HL-60/S4 (cell line): Measurements from ENCODE around the gene PDX1.

Experiments used
- in situ Hi-C: fragments of 300-500 bp; cut with MboI; formaldehyde crosslinking; loops from 2 replicates; pipeline ENCODE4 v1.14.3; 2022; ENCODE audit warnings: low sequenced_read_pairs

Gene PDX1

DNA sequence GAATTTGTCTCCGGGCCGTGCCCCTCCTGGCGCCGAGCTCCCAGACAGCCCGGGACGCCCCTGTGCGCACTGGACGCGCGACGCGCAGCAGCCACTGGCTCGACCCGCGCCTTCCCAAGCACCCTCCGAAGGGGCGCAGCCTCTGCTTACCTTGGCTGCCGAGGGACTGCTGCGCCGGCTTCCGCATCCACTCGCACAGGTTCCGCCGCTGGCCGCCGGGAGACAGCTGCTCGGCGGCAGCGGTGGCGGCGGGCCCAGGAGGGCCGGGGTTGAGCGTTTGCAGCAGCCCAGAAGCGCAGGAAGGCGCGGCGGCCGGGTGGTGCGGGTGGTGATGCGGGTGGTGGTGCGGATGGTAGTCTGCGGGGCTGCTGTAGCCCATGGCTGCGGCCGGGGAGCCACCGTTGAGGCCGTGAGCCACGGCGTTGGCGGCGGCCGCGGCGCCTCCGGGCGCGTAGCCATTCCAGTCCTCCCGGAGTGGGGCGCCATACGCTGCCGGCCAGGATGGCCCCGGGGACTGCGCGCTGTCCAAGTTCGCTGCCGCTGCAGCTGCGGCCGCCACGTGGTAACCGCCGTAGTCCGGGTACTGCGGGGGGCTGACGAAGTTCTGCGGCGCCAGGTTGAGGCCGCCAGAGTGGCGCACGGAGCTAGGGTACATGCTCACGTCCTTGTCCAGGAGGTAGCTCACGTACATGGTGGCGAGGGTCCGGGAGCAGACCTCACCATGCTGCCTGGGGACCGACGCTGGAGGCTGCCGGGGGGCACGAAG lies 48.7 kb downstream of the PDX1 start:
- in situ Hi-C loops, result loop anchor here (25.0 kb wide), 2 partner anchors 131 to 581 kb away; no protein-coding TSS in a partner anchor

GRCh38 chr13:27969082-27969865 lies 49.5 kb downstream of the PDX1 start, which contains the start of gene CDX2:
TSS of gene CDX2 (minus strand) at chr13:27969315. CDS start at chr13:27969006, 309 bp downstream.
- in situ Hi-C loops, result loop anchor here (25.0 kb wide), 2 partner anchors 132 to 582 kb away; no protein-coding TSS in a partner anchor

GRCh38 chr13:27969866-27970229 lies 50.0 kb downstream of the PDX1 start:
- in situ Hi-C loops, result loop anchor here (25.0 kb wide), 2 partner anchors 133 to 583 kb away; no protein-coding TSS in a partner anchor

- in situ Hi-C loops, result loop anchor here (25.0 kb wide), 2 partner anchors 133 to 583 kb away; no protein-coding TSS in a partner anchor
Observed at GRCh38 chr13:27970382-27971235, 50.8 kb downstream of the PDX1 start.

DNA sequence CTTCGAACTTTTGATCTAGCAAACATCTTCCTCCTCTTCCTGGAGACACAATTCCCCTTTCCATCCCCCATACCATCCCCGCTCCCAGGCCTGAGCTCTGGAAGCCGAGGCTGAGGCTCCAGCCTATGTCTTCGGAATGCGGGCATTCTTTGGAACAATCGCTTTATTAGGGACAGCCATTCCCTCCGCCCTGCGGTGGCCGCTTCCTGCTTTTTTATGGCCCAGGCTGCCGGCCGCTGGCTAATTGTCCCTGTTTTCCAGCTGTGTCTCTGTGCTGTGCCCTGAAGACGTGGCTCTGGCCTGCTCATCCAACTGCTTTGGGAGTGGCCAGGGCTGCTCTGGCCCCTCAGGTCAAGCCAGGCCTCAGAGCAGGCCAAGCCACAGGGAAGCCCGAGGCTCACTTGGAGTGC lies 51.4 kb downstream of the PDX1 start:
- in situ Hi-C loops, result loop anchor here (25.0 kb wide), 2 partner anchors 134 to 584 kb away; no protein-coding TSS in a partner anchor

DNA sequence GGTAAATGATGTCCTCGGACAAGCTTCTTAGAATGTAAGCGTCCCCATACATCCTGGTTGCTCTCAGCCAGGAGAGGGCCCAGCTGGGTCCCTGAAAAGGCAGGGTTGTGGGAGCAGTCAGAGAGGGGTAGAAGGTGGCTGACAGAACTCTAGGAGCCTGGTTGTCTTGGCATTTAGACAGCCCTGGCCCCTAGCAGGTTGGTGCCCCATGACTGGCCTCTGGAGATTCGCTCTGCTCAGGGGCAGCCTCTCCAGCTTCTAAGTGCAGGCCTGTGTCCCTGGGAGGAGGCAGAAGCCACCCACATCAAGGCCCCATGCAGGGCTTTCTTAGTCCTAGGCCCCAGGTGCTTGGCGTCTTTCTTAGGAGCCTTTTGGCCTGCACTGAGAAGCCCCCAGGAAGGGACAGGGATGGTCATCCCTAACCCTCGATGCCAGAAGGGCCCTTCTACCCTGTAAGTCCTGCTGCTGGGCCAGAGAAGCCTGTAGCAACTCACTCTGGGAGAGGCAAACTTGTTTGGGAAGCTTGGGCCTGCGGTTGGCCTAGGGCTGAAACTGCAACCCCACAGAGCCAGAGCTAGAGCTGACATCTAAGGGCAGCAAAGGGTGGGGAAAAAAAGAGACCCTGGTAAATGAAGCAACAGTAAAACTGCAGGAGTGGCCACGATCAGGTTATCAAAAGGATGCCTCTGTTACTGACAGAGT lies 52.1 kb downstream of the PDX1 start:
- in situ Hi-C loops, result loop anchor here (25.0 kb wide), 2 partner anchors 135 to 585 kb away; no protein-coding TSS in a partner anchor

GRCh38 chr13:27972478-27972820 lies 52.6 kb downstream of the PDX1 start:
- in situ Hi-C loops, result loop anchor here (25.0 kb wide), 2 partner anchors 135 to 585 kb away; no protein-coding TSS in a partner anchor

DNA sequence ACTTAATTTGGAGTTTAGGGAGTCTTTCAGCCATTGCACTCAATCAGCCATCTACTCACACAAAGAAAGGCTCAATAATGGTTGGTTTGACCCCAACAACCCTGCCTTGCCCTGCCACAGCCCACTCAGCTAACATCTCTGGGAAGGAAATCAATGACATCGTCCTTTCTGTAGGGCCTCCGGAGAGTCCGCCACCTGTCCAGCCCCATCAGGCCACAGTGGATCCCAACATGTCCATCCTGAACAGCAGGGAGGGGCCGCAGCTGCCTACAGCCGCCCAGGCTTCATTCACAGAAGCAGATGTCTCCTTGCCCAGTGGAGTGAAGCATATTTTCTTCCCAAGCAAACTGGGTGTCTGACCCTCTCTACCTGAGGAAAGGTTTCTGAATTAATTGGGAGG lies 53.5 kb downstream of the PDX1 start:
- in situ Hi-C loops, result loop anchor here (25.0 kb wide), 2 partner anchors 136 to 586 kb away; no protein-coding TSS in a partner anchor

GRCh38 chr13:27973961-27974662 lies 54.3 kb downstream of the PDX1 start:
- in situ Hi-C loops, result loop anchor here (25.0 kb wide), 2 partner anchors 137 to 587 kb away; no protein-coding TSS in a partner anchor
